GM21529 (cell line): ENCODE data around the gene BMPR1B.
"Not testable (repeated sequence)": the region's sequence is repeated elsewhere in the genome, so short reads cannot be mapped to it uniquely, and the experiment has no call there.

ENCODE experiments used
- ATAC-seq: cut with Tn5 transposase; IDR thresholded peaks from one replicate; pipeline ENCODE4 v1.9.1; 2021; ENCODE audit not compliant: unreplicated experiment

The BMPR1B gene

DNA sequence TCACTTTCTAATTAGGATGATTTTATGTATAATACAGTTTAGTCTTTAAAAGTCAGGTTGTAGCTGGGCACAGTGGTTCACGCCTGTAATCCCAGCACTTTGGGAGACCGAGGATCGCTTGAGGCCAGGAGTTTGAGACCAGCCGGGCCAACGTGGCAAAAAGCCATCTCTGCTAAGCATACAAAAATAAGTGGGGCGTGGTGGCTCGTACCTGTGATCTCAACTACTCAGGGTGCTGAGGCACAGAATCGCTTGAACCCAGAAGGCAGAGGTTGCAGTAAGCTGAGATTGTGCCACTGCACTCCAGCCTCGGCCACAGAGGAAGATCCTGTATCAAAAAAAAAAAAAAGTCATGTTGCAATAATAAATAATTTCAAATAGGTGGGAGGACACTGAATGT is 364.2 kb downstream of the BMPR1B start:
- no peak for ATAC-seq

DNA sequence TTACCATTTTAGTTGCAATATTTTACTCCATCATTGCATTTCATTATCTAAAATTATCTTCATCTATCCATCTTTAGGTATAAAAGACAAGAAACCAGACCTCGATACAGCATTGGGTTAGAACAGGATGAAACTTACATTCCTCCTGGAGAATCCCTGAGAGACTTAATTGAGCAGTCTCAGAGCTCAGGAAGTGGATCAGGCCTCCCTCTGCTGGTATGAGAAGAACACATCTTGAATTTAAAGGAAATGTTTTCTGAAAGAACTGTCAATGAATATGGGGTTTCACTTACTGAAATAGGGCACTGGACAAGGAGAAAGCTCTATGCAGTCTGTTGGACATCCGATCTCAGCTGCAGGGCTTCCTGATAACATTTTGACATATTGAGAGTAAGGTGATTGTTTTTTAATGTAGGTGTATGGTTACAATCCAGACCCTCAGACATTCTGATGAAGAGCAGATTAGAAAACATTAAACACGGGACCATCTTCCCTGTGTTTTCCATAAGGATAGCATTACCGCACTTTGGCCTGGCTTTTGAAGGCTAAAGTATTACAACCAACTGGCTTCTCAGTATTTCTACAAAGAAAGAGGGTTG is 367.2 kb downstream of the BMPR1B start:
- no peak for ATAC-seq

DNA sequence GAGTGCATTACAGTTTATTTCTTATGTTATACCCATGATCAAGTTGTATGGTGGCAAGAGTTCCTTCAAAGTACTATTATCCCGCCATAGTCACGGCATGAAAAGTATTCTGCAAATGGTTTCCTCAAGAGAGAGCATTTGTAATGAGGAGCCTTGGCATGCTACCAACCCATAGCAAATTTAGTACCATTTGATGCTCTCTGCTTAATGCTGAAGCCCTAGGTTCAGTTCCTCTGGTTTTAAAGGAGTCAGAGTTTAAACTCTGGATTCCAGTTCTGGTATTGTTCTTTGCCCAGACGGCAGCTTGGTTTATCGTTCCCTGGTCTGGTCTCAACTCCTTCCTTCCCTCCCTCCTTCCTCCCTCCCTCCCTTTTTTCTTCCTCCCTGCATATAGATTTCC is 371.3 kb downstream of the BMPR1B start:
- ATAC-seq = no peak

DNA sequence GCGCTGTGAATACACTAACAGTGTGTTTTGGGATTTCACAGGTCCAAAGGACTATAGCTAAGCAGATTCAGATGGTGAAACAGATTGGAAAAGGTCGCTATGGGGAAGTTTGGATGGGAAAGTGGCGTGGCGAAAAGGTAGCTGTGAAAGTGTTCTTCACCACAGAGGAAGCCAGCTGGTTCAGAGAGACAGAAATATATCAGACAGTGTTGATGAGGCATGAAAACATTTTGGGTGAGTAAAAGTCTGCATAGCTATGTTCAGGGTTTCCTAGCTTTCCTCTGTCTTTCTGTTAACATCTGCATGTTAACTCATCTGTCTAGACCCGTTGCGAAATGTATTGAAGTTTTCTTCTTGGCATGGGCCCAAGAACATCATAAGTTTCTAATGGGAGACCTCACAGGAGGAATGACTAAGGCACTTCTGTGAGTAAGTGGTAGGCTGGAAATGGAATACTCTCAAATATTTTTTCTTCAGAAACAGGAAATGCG is 372.1 kb downstream of the BMPR1B start:
- ATAC-seq = no peak

DNA sequence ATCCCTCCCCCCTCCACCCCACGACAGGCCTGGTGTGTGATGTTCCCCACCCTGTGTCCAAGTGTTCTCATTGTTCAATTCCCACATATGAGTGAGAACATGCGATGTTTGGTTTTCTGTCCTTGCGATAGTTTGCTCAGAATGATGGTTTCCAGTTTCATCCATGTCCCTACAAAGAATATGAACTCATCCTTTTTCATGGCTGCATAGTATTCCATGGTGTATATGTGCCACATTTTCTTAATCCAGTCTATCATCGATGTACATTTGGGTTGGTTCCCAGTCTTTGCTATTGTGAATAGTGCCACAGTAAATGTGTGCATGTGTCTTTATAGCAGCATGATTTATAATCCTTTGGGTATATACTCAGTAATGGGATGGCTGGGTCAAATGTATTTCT is 376.3 kb downstream of the BMPR1B start:
- ATAC-seq = not testable (repeated sequence)

DNA sequence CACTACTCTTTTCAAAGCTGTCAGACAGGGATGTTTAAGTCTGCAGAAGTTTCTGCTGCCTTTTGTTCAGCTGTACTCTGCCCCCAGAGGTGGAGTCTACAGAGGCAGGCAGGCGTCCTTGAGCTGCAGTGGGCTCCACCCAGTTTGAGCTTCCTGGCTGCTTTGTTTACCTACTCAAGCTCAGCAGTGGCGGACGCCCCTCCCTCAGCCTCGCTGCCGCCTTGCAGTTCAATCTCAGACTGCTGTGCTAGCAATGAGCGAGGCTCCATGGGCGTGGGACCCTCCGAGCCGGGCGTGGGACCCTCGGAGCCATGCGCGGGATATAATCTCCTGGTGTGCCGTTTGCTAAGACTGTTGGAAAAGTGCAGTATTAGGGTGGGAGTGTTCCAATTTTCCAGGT is 381.7 kb downstream of the BMPR1B start:
- not testable (repeated sequence) for ATAC-seq

DNA sequence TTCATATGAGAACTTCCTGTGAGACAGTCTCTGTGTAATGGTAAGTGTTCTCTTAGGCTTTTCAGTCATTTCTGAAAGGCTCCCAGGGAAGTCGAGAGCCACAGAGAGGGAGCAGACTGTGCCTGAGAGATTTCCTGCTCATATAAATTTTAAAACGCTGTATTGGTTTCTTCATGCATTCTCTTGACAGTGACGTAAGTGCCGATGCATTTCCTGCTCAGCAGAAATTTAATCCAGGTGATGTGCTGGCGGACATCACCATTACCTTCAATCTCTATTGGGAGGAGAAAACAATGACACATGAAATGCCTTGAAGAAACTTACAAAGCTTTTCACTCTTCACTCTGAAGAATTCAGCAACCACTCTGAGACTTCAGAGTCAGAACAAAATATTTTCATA is 383.6 kb downstream of the BMPR1B start:
- no peak for ATAC-seq

DNA sequence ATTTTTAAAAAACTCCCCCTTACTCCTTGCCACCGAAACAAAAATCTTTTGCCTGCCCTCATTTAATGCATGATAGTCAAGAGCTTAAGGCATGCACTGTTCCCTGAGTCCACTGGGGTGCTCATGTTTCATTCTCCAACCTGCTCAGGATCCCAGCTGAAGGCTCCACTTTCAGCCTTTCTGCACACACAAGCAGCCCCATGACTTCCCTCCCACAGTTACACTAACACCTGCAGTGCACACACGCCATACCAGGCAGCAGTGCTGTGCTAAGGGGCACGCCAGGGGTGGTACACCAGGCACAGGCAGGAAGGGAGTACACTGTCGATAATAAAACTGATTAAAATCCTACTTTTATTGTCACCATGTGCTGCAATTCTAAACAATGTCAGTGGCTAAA is 385.2 kb downstream of the BMPR1B start:
- ATAC-seq = no peak

DNA sequence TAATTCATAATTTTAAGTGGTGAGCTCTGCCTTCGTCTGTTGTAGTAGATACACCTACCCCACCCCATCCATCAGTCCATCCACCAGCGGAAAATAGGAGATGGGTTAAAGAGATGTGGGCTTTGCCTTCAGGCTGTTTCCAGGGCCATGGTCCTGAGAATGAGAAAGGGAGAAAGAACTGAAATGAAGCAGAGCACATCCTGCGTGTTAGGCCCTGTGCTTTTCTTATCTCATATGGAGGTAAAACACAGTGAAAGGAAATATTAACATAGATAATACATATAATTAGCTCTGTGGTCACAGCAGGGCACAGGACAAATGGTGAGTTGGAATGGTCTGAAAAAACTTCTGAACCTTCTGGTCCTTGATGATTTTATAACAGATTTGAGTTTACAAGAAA is 393.5 kb downstream of the BMPR1B start:
- ATAC-seq = no peak

DNA sequence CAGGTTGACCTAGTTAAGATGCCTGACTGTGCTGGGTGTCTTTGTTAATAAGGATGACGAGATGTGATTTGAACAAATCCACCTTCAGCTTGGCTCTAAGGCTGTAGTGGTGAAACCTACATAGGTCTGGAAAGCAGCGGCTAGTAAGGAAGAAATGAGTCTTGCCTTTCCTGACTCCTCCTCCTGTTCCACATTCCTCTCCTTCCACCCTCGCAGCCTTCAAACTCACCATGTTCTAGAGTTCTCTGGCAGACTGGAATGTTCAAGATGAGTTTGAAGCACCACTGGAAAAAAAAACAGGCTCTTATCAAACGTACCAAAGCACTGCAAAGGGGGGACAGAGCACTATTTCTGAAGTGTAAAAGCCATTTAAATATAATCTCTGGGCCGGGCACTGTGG is 395.4 kb downstream of the BMPR1B start:
- no peak for ATAC-seq

DNA sequence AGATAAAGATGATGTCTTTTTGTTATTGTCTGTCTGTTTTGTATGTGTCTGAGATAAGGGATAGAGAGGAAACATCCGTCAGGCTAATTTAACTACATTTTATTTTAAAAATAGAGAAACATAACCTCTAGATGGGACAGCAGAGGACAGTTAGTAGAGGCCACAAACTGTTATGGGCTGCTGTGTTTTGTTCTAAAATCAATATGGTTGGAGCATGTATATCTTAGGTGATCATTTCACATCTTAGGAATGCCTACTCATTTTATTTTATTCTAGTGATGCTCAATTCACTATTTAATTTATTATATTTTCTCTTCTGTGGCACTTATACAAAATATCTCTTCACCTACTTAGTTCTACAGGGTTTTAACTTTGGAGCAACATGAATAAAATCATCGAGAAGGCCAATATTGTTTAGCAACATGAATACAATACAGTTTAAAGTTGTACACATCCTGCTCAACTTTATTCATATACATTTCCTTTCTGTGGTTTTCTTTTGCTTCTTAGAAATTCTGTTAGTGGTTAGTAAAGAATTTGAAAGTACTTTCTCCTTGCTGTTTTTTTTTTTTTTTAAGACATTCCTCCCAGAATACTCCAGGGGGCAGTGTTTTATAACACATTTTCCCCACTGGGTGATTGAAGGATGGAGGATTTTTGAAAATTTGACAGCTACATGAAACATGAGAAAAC is 398.1 kb downstream of the BMPR1B start:
- ATAC-seq = peak; percentile 58

DNA sequence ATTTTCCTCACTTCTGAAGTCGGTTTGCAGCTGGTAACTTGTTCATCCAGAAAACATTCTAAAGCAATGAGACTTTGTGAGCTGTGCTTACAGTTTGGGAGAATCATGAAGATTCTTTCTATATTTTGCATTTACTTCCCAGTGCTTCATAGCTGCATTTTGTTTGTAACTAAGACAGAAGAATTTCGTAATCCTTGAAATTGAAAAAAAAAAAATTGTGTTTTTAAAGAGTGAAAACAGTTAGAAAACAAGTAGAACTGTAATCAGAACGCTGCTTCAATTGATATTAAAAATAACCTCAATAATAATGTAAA is 398.7 kb downstream of the BMPR1B start:
- ATAC-seq = no peak

DNA sequence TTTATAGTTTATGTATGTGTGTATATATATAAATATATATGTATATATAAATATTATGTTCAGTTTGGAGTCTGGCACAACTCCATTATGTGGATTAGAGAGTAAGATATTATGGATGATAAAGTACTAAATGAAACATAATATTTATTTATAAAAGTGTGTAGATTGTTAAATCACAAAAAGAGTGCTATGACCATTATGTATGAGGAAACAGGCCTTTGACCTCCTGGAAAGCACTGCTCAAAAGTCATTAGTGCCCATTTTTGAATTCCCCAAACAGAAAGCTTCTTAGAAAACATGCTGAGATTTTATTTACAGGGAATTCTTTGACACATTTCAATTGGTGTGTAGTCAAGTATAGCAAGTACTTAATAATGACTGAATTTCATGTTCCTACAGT is 399.8 kb downstream of the BMPR1B start:
- ATAC-seq = no peak

DNA sequence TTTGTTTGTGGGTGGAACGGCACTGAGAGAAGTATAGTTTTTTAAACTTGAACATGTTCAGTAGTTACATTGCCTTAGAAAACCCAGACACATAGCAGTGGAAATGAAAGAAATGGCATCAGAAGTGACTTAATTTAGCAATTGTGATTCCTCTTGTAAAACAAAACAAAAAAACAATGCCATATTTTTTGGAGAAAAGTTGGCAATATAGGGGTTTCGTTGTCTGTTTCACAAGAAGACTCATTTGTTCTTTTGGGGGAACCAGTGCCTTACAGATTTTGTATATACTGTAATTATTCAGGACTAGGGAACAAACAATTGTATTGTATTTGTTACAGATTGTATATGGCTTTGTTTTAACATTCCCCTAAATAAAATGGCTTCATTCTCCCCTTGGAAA is 400.3 kb downstream of the BMPR1B start:
- no peak for ATAC-seq

DNA sequence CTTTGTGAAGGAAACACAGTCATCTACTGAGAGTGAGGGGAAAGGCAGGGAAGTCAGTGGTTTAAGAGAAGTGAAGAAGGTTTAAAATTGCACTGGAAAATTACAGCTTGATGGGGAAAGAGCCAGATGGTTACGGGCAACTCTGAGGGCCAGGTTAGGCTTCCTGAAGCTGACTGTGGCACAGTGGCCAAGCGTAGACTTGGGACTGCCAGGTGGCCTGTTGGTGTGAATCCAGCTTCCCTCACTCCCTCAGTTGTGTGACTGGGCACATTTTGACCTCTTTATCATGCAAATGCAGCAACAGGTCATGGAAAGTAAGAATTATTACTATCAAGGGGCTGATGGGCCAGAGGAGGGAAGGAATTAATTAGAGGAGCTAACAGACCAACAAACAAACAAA is 400.9 kb downstream of the BMPR1B start:
- no peak for ATAC-seq

DNA sequence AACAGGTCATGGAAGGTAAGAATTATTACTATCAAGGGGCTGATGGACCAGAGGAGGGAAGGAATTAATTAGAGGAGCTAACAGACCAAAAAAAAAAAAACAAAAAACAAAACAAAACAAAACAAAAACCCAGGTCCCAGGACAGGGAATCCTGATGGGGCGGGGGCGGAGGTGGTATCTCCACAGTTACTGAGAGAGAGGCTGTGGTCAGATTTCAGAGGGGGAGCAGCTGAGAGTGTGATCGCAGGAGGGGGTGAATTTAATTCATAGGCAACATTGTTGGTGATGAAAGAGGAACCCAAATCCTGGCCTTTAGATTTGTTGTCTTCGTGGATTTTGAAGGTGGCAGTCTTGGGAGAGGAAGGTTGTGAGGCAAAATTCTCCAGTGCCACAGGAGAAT is 401.6 kb downstream of the BMPR1B start:
- no peak for ATAC-seq

DNA sequence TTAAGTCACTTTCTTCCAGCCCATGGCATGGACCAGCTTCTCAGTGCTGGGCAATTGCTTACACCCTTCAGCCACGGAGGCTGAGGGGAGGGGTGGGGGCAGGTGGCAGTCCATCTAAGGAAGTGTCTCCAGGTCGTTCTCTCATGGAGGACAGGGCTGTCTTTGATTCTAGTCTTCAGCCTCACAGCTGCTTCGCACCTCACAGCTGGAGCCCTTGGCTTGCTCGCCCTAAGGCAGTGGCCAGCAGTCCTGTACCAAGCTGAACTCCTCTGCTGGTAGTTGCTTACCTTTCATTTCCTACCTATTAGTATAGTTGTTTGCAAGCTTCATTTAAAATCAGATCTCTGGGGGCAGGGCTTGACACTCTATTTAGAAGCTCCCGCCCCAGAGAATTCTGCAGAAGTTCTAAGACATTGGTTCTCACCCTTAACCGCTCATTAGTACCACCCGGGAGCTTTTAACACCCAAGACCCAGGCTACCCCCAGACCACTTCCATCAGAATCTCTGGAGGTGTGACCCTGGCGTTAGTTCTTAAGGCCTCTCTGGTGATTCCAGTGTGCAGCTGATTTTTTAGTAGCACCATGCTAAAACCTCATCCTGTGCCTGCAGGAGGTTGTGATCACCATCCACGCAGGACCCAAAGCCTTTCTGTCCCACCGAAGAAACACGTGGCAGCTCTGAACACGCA is 404.2 kb downstream of the BMPR1B start:
- no peak for ATAC-seq

DNA sequence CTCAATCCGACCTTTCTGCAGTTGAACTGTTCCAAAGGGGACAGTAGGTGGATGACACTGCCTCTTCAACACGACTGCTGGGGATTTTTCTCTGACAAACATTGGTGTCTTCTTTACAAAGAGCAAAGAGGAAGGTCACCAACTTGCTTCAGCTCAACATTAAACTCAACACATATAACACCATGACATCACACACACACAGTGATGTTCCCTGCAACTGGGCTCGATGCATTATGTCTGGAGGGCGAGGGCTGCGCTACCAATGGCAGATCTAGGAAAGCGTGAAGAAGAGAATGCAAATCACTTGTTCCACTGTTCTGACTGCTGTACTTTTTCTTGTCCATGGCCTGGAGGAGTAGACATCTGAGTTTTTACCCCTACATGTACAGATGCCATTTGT is 405.1 kb downstream of the BMPR1B start:
- no peak for ATAC-seq

DNA sequence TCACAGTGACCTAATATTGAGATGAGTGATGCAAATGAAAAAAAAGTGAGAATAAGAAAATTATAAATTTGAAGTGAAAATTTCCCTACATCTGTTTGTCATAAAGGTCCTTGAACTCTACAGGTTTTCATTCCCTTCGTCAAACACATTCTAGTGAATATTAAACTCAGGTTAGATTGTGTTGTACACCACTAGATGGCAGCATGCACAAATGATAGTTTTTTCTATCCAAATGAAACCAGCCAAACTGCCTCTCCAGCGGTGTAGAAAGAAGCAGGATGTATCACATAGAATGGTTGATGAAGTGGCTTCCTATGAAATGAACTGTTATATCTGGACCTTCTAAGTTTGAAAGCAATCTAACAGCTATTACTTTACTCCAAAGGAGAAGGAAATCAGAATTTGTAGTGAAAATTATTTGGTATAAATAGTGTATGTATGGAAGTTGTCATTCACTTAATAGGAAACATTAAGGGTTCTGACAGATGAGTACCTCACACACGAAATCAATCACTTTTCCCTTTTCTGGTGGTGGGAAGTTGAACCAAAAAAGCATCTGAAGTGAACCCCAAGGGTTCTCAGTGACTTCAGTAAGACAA is 408.3 kb downstream of the BMPR1B start:
- peak; percentile 90 for ATAC-seq

DNA sequence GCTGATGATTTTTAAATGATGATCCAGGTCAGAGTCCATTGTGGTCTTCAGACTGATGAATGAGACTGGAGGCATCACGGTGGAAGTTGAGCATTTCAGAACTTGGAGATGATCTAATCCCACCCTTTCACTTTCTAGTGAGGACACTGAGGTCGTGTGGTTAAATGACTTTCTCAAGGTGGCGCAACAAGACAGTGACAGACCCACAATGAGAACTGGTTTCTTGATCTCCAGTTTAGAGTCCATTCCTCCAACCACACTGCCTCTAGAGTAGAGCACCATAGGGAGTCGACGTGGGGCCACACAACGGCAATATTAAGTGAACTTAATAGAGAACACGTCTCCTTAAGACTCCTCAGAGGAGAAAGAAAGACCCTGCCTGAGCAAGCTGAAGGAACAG is 410.1 kb downstream of the BMPR1B start:
- ATAC-seq = no peak

DNA sequence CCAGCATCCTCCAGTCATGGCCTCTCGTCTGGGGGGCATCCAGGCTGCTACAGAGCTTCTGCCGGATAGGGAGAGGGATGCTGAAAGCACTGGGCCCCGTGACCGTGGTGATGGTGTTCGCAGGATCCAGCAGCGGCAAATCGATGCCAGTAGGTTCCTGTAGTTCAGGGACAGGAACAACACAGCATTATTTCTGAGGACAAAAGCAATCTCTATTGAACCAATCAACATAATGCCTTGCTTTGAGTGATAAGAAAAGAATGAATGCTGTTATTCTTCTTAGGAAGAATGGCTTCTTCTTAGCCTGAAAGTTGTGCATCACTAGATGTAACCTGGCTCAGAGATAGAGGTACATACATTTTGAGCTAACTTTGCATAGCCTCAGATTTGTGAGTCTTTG is 412.4 kb downstream of the BMPR1B start:
- ATAC-seq = no peak

DNA sequence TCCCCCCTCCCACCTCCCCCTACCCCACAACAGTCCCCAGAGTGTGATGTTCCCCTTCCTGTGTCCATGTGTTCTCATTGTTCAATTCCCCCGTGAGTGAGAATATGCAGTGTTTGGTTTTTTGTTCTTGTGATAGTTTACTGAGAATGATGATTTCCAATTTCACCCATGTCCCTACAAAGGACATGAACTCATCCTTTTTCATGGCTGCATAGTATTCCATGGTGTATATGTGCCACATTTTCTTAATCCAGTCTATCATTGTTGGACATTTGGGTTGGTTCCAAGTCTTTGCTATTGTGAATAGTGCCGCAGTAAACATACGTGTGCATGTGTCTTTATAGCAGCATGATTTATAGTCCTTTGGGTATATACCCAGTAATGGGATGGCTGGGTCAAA is 413.6 kb downstream of the BMPR1B start:
- not testable (repeated sequence) for ATAC-seq
